Activated B cell treated with CpG ODN at 0.5 μM for 24 hours (primary cell): ENCODE data around the gene PTPN3. TPM values are rescaled to one million over a fixed set of nuclear protein-coding genes. Genes with fewer than 3 reads are reported as not detected.

Experiments used
- ATAC-seq: fragments of 200-7000 bp; cut with Tn5 transposase; one replicate; pipeline ENCODE4 v1.10.0; 2021; ENCODE audit warnings: low read depth, mild to moderate bottlenecking, moderate library complexity
- CTCF ChIA-PET: fragments of 350-600 bp; sonication (Branson Sonifier 250); formaldehyde crosslinking; loops from one replicate; lab custom pipeline; 2021; ENCODE audit warnings: antibody characterized with exemption; lab: Charles Lee
- POLR2A ChIA-PET: fragments of 350-600 bp; sonication (Branson Sonifier 250); formaldehyde crosslinking; loops from one replicate; lab custom pipeline; 2021; ENCODE audit warnings: antibody characterized with exemption; lab: Charles Lee
- DNase-seq: peaks from one replicate; pipeline ENCODE4 v3.0.0; 2022
- H3K27ac Mint-ChIP-seq: one replicate; pipeline ENCODE4 v1.8.0; 2020; ENCODE audit warnings: mixed read lengths
- H3K27me3 Mint-ChIP-seq: one replicate; pipeline ENCODE4 v1.8.0; 2021; ENCODE audit warnings: mixed read lengths
- H3K36me3 Mint-ChIP-seq: one replicate; pipeline ENCODE4 v1.8.0; 2021; ENCODE audit warnings: low read depth, mixed read lengths
- H3K4me1 Mint-ChIP-seq: one replicate; pipeline ENCODE4 v1.8.0; 2021; ENCODE audit warnings: mixed read lengths
- H3K4me3 Mint-ChIP-seq: one replicate; pipeline ENCODE4 v1.8.0; 2020; ENCODE audit warnings: mild to moderate bottlenecking, mixed read lengths
- H3K9me3 Mint-ChIP-seq: one replicate; pipeline ENCODE4 v1.8.0; 2020; ENCODE audit warnings: mixed read lengths
- intact Hi-C: fragments of 100-400 bp; cut with micrococcal nuclease; formaldehyde crosslinking; loops from one replicate; pipeline ENCODE4 v1.15.1; 2024
- total RNA-seq: library from RNA; stranded (reverse); gene quantifications from 2 replicates; pipeline ENCODE4 v1.2.3, GENCODE V29; 2022
- TF ChIP-seq, protein P1 (sequence below): fragments of 200-600 bp; IDR thresholded peaks from one replicate; pipeline ENCODE4 v1.8.0; 2022; ENCODE audit warnings: antibody characterized with exemption, mild to moderate bottlenecking

Gene PTPN3
- total RNA-seq, 1 donor from 2014 or later = 0.09 TPM

- ATAC-seq (peak; percentile 93), DNase-seq (peak; percentile 40)
- H3K27me3 Mint-ChIP-seq = peaks cover 27% of the 10 kb centered on the region
- H3K9me3 Mint-ChIP-seq = no peaks in the 10 kb centered on the region
- H3K4me1 Mint-ChIP-seq = no peaks in the 10 kb centered on the region
- no peak overlapping the region for H3K4me3 Mint-ChIP-seq
- intact Hi-C loops = loop anchor here (1.0 to 10.0 kb wide), 8 partner anchors 30 to 2003 kb away; partner anchors contain the start of gene EPB41L4B
- no peaks in the 10 kb centered on the region for H3K36me3 Mint-ChIP-seq
- TF ChIP-seq, protein P1, sequence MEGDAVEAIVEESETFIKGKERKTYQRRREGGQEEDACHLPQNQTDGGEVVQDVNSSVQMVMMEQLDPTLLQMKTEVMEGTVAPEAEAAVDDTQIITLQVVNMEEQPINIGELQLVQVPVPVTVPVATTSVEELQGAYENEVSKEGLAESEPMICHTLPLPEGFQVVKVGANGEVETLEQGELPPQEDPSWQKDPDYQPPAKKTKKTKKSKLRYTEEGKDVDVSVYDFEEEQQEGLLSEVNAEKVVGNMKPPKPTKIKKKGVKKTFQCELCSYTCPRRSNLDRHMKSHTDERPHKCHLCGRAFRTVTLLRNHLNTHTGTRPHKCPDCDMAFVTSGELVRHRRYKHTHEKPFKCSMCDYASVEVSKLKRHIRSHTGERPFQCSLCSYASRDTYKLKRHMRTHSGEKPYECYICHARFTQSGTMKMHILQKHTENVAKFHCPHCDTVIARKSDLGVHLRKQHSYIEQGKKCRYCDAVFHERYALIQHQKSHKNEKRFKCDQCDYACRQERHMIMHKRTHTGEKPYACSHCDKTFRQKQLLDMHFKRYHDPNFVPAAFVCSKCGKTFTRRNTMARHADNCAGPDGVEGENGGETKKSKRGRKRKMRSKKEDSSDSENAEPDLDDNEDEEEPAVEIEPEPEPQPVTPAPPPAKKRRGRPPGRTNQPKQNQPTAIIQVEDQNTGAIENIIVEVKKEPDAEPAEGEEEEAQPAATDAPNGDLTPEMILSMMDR = peak; percentile 51
- ChIA-PET POLR2A (interaction anchor here (0.5 to 1.3 kb wide), 5 partner anchors 22 to 416 kb away, joined by 3 to 10 read pairs (median 3); no protein-coding TSS in a partner anchor), CTCF (interaction anchor here (0.6 to 2.2 kb wide), 16 partner anchors 9 to 1154 kb away, joined by 3 to 10 read pairs (median 4); no protein-coding TSS in a partner anchor)
- H3K27ac Mint-ChIP-seq = no peak overlapping the region
These were observed 28.3 kb downstream of the PTPN3 start for GRCh38 chr9:109469646-109470358.

DNA sequence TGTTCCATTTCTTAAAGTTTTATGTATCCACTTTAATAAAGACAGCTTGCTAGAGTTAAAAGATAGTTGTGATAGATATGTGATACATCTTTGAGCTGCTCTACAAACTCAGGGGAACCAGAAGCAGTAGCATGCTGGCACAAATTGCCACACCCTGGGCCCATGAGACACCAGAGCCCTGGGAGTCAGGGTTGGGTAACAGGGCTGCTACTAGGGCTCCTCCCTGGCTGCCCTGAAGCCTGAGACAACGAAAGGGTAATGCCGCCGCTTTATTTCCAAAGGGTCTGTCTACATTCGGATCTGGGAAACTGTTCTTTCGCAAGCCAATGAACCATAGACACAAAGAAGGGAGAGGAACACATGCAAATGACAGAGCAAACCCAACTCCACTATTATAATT lies 29.2 kb downstream of the PTPN3 start:
- H3K27me3 Mint-ChIP-seq = peaks cover 23% of the 10 kb centered on the region
- no peak overlapping the region for H3K4me3 Mint-ChIP-seq

DNA sequence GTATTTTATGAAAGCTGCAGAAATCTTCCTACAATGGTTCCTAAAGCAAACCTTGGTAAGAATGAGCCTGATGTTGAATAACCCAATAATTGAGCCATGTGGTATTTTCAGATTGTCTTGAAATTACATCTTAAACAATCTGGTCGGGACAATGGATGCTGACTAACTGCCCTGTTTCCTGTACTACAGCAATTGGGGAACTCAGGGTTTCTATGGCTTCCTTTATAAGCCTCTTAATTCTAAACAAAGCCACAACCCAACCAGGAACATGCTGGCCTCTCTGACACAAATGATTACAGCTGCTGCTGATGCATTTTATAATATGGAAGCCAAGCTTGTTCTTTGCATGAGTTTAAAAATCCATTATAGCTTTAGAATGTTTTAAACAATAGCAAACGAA lies 30.2 kb downstream of the PTPN3 start:
- Mint-ChIP-seq H3K4me3 (no peak overlapping the region), H3K27me3 (peaks cover 23% of the 10 kb centered on the region), H3K27ac (no peak overlapping the region), H3K9me3 (no peaks in the 10 kb centered on the region), H3K36me3 (no peaks in the 10 kb centered on the region), H3K4me1 (no peaks in the 10 kb centered on the region)
- ATAC-seq (no peak), DNase-seq (no peak)
- intact Hi-C loops = loop anchor here (2.0 to 10.0 kb wide), 5 partner anchors 55 to 2001 kb away; no protein-coding TSS in a partner anchor
- CTCF ChIA-PET = interaction anchor here (0.7 kb wide), 1 partner anchor 744 kb away, joined by 3 read pairs; no protein-coding TSS in a partner anchor
- POLR2A ChIA-PET = no interaction called here
- TF ChIP-seq, protein P1 = no peak

More for the DNA sequence above, 29.2 kb downstream of the PTPN3 start:
- ChIA-PET CTCF (interaction anchor here (1.1 to 2.2 kb wide), 7 partner anchors 28 to 579 kb away, joined by 4 to 10 read pairs (median 6); no protein-coding TSS in a partner anchor), POLR2A (no interaction called here)
- Mint-ChIP-seq H3K27ac (no peak overlapping the region), H3K36me3 (no peaks in the 10 kb centered on the region), H3K9me3 (no peaks in the 10 kb centered on the region), H3K4me1 (no peaks in the 10 kb centered on the region)
- intact Hi-C loops = loop anchor here (1.0 to 10.0 kb wide), 8 partner anchors 29 to 2002 kb away; partner anchors contain the start of gene EPB41L4B
- TF ChIP-seq, protein P1 = no peak
- ATAC-seq (no peak), DNase-seq (no peak)

GRCh38 chr9:109466623-109467590 lies 31.2 kb downstream of the PTPN3 start:
- H3K27ac Mint-ChIP-seq = no peak overlapping the region
- H3K4me3 Mint-ChIP-seq = no peak overlapping the region
- ChIA-PET CTCF (interaction anchor here (0.8 to 1.6 kb wide), 3 partner anchors 13 to 124 kb away, joined by 3 to 4 read pairs (median 3); no protein-coding TSS in a partner anchor), POLR2A (no interaction called here)
- no peak for ATAC-seq
- intact Hi-C loops = loop anchor here (5.0 to 10.0 kb wide), 3 partner anchors 362 to 2000 kb away; no protein-coding TSS in a partner anchor
- TF ChIP-seq, protein P1 = no peak
- no peaks in the 10 kb centered on the region for H3K4me1 Mint-ChIP-seq
- no peaks in the 10 kb centered on the region for H3K9me3 Mint-ChIP-seq
- peaks cover 21% of the 10 kb centered on the region for H3K27me3 Mint-ChIP-seq
- H3K36me3 Mint-ChIP-seq = no peaks in the 10 kb centered on the region
- no peak for DNase-seq
